Activated naive CD4-positive, alpha-beta T cell treated with anti-CD3 and anti-CD28 coated beads, Interleukin-2, amount 50 U/mL, for 16 hours (primary cell): ENCODE measurements around the gene SORCS1.

ENCODE experiments used
- DNase-seq: peaks from one replicate; pipeline ENCODE4 v3.0.0-alpha.2; 2020

Gene SORCS1

GRCh38 chr10:106566873-106567272, 597.6 kb downstream of the SORCS1 start:
- no peak for DNase-seq

DNA sequence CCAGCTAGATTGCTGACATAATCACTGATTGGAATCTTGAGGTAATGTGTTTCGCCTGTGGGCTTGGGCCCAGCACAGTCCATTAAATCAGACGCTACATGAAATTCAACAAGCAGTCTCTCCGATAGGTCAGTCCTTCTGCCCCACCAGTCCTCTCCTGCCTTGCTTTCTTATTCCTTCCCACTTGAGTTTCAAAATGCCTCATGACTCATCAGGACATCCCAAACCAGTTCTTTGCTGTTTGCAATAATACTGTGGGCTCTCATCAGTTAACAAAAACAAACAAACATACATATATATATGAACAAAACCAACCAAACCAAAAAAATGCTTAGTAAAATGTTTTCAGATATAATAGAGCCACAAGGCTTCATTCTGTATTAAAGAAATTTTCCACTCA, 599.0 kb downstream of the SORCS1 start:
- DNase-seq: no peak

DNA sequence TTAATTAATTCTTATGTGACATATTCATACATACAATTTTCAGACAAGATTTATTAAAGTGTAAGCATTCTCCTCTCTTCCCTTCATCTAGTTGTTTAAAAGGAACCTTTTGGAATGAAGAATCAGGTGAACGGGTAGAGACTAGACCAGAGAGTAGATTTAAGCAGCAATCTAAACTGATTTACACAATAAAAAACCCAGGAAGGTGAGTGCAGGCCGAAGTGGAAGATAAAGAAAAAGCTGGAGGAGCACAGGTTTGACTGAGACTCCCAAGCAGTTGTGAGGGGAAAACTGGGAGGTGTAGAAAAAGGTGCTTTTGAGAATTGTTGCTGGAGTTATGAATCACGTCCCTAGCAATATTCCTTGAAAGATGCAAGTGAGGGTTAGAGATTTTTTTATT, 601.1 kb downstream of the SORCS1 start:
- DNase-seq: no peak

GRCh38 chr10:106560925-106561640, 603.4 kb downstream of the SORCS1 start:
- DNase-seq: no peak

DNA sequence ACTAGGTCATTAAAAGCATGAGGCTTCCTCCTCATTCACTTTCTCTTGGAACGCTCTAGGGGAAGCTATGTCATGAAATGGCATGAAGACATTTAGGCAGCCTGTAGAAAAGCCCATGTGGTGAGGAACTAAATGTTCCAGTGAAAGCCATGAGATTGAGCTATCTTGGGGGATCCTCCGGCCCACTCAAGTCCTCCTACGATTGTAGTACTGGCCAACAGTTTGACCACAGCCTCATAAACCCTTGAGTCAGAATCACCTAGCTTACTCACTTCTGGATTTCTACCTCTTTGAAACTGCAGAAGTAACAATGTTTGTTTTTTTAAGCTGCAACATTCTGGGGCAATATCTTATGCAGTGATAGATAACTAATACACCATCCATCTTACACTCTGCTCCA, 605.1 kb downstream of the SORCS1 start:
- DNase-seq: no peak

DNA sequence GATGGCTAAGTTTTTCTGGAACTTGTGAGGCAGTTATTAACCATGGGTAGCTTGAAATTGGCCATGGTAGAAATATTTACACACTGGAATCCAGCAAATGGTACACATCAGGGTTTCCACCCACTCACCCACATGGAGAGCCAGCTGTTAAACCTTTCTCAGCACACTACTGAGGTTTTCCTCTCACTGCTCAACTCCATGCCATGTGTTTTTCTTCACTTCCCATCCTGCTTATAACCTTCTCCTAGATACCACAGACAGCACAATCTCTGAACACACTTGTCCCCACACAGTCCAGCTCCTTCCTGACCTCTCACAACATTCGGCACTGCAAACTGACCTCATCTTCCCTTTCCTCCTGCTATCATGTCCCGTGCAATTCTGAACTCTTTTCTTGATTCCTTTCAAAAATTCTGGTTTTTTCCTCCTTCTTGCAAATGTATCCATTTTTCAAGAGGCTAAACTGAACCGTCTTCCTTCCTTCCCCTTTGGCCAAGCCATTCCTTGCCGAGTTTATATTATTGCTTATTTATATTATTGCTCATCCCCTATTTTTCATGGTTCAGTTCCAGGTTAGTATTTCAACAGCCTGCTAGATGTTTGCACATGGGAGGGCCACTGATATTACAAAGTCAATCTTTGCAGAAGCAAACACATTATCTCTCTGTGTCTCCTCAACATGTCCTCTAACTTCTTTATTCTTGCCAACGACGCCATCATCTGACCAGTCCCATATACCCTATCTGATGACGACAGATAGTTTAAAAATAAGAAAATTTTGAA, 606.4 kb downstream of the SORCS1 start:
- no peak for DNase-seq

GRCh38 chr10:106557053-106557452, 607.5 kb downstream of the SORCS1 start:
- no peak for DNase-seq

DNA sequence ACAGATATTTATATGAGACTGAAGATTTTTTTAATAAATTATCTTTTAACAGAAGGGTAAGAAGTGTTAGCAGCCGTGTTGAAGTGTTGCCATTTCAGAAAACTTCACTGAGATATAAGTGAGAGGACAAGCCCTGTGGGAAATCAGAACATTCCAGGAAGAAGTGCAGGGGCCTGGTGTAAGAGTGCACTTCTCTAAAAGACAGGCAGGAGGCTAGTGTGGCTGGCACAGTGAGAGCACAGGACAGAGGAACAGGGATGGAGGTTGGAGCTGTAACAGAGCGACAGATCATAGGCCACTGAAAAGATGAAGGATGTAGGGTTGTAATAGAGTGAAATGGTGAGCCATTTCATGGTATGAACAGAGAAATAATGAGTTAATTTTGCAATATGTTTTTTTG, 608.9 kb downstream of the SORCS1 start:
- DNase-seq: no peak

- DNase-seq: no peak
These were observed 612.9 kb downstream of the SORCS1 start for GRCh38 chr10:106551501-106552062.

DNA sequence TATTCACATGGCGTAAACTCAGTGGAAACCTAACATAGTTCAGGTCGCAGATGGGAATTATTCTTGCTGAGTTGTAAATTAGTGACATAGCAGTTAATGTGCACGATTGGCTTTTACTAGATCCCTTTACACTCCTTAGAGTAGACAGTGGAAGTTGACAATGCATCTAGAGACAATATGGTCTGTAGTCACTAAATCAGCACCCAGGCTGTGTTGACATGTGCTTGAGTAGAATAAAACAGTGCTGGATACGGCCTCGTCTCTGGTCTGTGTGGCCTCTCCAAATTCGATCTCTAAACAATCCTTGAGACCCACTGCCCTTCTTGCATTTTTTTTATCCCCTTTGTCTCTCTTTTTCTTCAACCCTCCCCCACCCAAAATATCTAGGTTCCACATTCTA, 615.7 kb downstream of the SORCS1 start:
- no peak for DNase-seq

DNA sequence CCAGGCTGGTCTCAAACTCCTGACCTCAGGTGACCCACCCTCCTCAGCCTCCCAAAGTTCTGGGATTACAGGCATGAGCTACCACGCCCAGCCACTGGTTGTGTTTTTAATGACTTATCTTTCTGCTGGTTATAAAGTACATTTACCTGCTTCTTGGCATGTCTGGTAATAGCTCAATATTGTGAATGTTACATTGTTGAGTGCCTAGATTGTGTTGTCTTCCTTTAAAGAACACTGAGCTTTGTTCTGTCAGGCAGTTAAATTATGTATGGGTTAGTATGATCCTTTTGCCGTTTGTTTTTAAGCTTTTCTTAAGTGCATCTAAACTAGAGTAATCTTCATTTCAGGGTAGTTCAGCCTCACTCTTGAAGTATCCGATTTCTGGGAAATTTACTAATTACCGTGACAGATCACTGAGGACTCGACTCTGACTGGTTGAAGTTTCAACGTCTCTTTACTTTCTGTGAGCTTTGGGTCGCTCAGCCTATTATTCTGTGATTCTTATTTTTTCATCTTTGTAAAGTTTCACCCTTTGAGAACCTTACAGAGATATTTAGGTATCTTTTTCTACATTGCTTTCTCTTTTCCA, 617.4 kb downstream of the SORCS1 start:
- no peak for DNase-seq

GRCh38 chr10:106542461-106542860, 622.0 kb downstream of the SORCS1 start:
- no peak for DNase-seq

GRCh38 chr10:106540645-106541044, 623.9 kb downstream of the SORCS1 start:
- no peak for DNase-seq

DNA sequence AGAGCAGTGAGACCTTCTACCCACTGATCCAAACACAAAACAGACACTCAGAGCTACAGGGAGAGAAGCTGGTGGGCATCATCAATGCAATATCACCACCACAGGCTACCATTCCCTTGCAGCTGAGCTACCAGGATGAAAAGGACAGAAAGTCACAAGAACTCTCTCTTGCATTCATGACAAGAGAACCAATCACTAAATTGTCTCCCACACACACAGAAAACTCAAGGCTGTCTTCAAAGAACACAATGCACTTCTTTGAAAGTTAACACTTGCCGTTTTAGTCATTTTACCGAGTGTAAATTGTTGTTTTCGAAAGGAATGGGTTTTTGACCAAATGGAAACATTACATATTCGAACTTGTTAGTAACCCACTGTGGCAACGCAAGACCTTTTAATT, 626.6 kb downstream of the SORCS1 start:
- no peak for DNase-seq

GRCh38 chr10:106535304-106535953, 629.1 kb downstream of the SORCS1 start:
- DNase-seq: no peak

DNA sequence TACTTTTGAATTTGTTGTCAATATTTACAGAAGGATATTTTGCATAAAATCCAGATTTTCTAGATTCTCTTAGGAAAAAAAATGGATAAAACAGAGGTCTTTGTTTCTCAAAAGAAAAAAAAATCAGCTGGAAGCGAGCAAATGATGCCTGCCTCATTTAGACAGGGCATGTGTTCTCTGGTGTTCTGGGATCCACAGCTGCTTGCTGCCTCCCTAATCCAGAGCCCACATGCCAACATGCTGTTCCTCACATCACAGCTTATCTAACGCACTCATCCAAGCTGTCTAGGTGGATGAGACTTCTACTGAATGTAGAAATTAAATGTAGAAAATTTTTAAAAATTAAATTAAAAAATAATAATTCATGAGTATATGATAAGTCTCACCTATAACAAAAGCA, 630.1 kb downstream of the SORCS1 start:
- DNase-seq: no peak

DNA sequence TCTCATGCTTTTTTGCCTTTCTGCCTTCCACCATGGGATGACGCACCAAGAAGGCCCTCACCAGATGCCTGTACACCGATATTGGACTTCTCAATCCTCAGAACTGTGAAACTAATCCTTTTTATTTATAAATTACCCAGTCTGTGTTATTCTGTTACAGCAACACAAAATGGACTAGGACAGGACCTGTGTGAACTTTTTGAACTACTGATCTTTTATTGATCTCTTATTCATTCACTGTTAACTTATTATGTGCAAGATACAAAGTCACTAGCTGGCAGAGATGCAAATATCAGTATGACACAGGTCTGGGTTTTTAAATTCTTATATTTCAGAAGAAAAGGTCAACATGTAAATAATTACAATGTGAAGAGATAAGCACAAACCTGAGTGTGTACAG, 635.8 kb downstream of the SORCS1 start:
- DNase-seq: no peak

- no peak for DNase-seq
These were observed 638.7 kb downstream of the SORCS1 start for GRCh38 chr10:106525835-106526234.
